SK-N-MC (cell line): ENCODE measurements around the gene FBXO41.

Source experiments
- DNase-seq: peaks from one replicate; pipeline ENCODE4 v3.0.0-alpha.2; 2011; ENCODE audit warnings: low read depth, low spot score
- H3K27ac ChIP-seq: fragments of 200-600 bp; sonication (generic); 2 replicates; pipeline ENCODE4 v1.5.1; 2016; ENCODE audit warnings: mixed run types
- H3K36me3 ChIP-seq: fragments of 200-600 bp; sonication (generic); 2 replicates; pipeline ENCODE4 v1.6.1; 2017; ENCODE audit warnings: antibody characterized with exemption, low read length, mixed read lengths; ENCODE audit not compliant: insufficient read depth
- H3K4me3 ChIP-seq: fragments of 200-600 bp; sonication (generic); 2 replicates; pipeline ENCODE4 v1.5.1; 2016
- H3K9ac ChIP-seq: fragments of 200-600 bp; sonication (generic); 2 replicates; pipeline ENCODE4 v1.8.0; 2017; ENCODE audit warnings: mixed run types, mixed read lengths; ENCODE audit not compliant: insufficient read length
- H3K9me3 ChIP-seq: fragments of 200-600 bp; sonication (generic); 2 replicates; pipeline ENCODE4 v1.6.1; 2017; ENCODE audit warnings: low read depth, mild to moderate bottlenecking, antibody characterized with exemption, low read length, moderate library complexity, mixed read lengths
- EZH2 ChIP-seq: fragments of 200-600 bp; sonication (generic); IDR thresholded peaks from one replicate; pipeline ENCODE4 v1.6.1; 2017; ENCODE audit warnings: antibody characterized with exemption
- FOXP2 ChIP-seq: optimal IDR thresholded peaks from 2 replicates; pipeline ENCODE3; 2011; ENCODE audit warnings: mild to moderate bottlenecking, moderate library complexity; ENCODE audit not compliant: insufficient read depth; ENCODE audit errors: extremely low read length, control extremely low read depth
- POLR2AphosphoS5 ChIP-seq: IDR thresholded peaks from 2 replicates; pipeline ENCODE4 v1.6.1; 2012; ENCODE audit warnings: mild to moderate bottlenecking, low read depth, low read length, borderline replicate concordance

The FBXO41 gene

GRCh38 chr2:73291093-73291460 is 6.8 kb upstream of the FBXO41 start:
- no peaks in the 10 kb centered on the region for H3K36me3 ChIP-seq
- TF ChIP-seq POLR2AphosphoS5 (no peak), EZH2 (no peak), FOXP2 (no peak)
- peak; percentile 20 for DNase-seq
- H3K4me3 ChIP-seq = peak overlapping the region; percentile 55
- H3K9me3 ChIP-seq = no peaks in the 10 kb centered on the region
- H3K27ac ChIP-seq = no peak overlapping the region
- H3K9ac ChIP-seq = no peak overlapping the region

GRCh38 chr2:73290049-73290839 is 6.0 kb upstream of the FBXO41 start:
- Histone ChIP-seq H3K36me3 (no peaks in the 10 kb centered on the region), H3K9ac (no peak overlapping the region), H3K4me3 (no peak overlapping the region), H3K27ac (no peak overlapping the region), H3K9me3 (no peaks in the 10 kb centered on the region)
- TF ChIP-seq POLR2AphosphoS5 (no peak), EZH2 (no peak), FOXP2 (no peak)
- DNase-seq = no peak

GRCh38 chr2:73289304-73289703 is 5.0 kb upstream of the FBXO41 start:
- DNase-seq = no peak
- Histone ChIP-seq H3K27ac (no peak overlapping the region), H3K4me3 (no peak overlapping the region), H3K9ac (no peak overlapping the region), H3K9me3 (no peaks in the 10 kb centered on the region), H3K36me3 (no peaks in the 10 kb centered on the region)
- no peak for TF ChIP-seq EZH2
- TF ChIP-seq POLR2AphosphoS5 = no peak
- TF ChIP-seq FOXP2 = no peak

GRCh38 chr2:73286134-73286655 is 1.9 kb upstream of the FBXO41 start:
- no peak overlapping the region for H3K27ac ChIP-seq
- no peaks in the 10 kb centered on the region for H3K9me3 ChIP-seq
- TF ChIP-seq EZH2 (no peak), POLR2AphosphoS5 (no peak), FOXP2 (no peak)
- no peak overlapping the region for H3K9ac ChIP-seq
- H3K4me3 ChIP-seq = no peak overlapping the region
- DNase-seq = no peak
- no peaks in the 10 kb centered on the region for H3K36me3 ChIP-seq

GRCh38 chr2:73285159-73285739 is 971 bp upstream of the FBXO41 start:
- no peak for TF ChIP-seq FOXP2
- TF ChIP-seq POLR2AphosphoS5 = no peak
- no peak for TF ChIP-seq EZH2
- Histone ChIP-seq H3K27ac (no peak overlapping the region), H3K4me3 (peak overlapping the region; percentile 86; the same call in 1 of the 2 replicates), H3K9ac (no peak overlapping the region), H3K36me3 (no peaks in the 10 kb centered on the region), H3K9me3 (no peaks in the 10 kb centered on the region)
- DNase-seq = no peak

DNA sequence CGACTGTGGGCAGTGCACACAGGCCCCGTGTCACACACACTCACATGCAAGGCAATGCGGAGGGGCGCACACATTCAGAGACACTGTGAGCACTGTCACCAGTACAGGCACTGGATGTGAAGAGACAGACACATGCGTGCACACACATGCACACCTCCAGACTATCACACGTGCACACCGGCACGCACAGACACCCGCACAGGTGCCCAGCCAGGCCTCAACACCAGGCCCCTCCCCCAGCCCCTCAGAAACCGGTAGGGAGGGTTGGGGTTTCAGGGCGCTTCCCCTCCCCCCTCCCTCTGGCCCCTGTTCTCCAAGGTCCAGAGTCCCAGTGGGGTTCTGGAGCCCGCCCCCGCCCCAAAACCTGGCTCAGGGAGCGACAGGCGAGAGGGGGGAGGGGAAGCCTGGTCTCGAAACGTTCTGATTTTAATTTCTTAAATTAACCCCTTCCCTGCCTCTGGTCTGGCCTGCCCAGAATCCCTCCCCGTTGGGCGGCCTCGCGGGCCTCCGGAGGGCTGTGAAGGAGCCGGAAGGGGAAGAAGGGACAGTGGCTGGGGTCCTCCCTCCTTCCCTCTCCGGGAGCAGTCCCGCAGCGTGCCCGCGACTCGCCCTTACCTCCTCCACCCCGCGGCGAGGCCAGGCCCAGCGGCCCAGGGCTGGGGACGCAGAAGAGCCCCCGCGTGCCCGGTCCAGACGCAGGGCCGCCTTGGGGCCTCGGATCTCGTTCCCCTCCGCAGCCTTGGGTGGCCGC is 558 bp downstream of the FBXO41 start:
- Histone ChIP-seq H3K36me3 (no peaks in the 10 kb centered on the region), H3K9ac (peak overlapping the region; percentile 72), H3K4me3 (peak overlapping the region; percentile 86), H3K9me3 (no peaks in the 10 kb centered on the region), H3K27ac (no peak overlapping the region)
- TF ChIP-seq EZH2 (no peak), POLR2AphosphoS5 (no peak), FOXP2 (no peak)
- no peak for DNase-seq

DNA sequence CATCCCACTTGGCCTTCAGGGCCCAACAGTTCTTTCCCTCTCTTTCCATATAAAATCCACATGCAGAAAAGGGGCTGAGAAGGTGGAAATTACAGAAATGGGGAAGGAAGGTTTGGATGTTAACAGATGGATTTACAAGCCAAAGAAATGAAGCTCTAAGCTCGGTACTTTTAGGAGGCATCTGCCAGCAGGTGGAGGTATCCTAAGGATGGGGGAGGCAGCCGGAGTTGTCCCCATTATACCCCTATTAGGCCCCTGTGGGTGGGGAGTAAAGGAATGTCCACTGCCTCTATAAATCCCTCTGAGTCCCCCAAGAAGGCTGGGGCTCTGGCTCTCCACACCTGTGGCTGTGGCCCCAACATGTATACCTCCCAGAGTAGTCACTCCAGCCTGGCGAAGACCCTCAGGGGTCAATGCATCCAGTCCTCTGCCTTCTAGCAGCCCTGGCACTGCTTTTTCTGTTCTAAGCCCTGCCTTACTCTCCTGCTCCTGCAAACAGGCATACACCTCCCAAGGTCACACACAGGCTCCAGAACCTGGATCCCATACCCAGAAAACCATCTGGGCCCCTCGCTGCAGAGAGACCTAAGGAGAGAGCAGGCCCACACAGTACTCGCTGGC is 1.2 kb downstream of the FBXO41 start:
- TF ChIP-seq EZH2 = no peak
- DNase-seq = no peak
- no peak overlapping the region for H3K27ac ChIP-seq
- H3K9ac ChIP-seq = peak overlapping the region; percentile 72
- H3K4me3 ChIP-seq = peak overlapping the region; percentile 86
- H3K9me3 ChIP-seq = no peaks in the 10 kb centered on the region
- H3K36me3 ChIP-seq = no peaks in the 10 kb centered on the region

DNA sequence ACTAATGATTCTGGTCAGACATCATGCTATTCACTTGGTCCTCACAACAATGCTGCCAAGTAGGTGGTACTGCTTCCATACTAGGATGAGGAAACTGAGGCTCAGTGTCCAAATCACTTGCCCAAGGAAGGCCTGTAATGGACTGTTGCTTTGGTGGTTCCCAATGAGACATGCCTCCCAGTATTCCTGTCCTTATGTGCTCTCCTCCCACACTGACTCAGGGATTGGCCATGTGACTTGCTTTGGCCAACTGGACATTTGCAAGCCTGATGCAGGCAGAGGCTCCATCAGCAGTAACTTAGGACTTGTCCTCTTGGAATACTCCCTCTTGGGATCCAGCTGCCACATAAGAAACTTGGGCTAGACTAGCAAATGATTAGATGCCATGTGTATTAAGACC is 3.0 kb downstream of the FBXO41 start:
- Histone ChIP-seq H3K9ac (no peak overlapping the region), H3K36me3 (no peaks in the 10 kb centered on the region), H3K4me3 (no peak overlapping the region), H3K9me3 (no peaks in the 10 kb centered on the region), H3K27ac (no peak overlapping the region)
- TF ChIP-seq EZH2 (no peak), POLR2AphosphoS5 (no peak), FOXP2 (no peak)
- DNase-seq = no peak
